ENCODE results near the gene GOLGA6L10.
"Not testable (repeated sequence)": the region's sequence is repeated elsewhere in the genome, so short reads cannot be mapped to it uniquely, and the experiment has no call there.

- TF ChIP-seq, protein P1, sequence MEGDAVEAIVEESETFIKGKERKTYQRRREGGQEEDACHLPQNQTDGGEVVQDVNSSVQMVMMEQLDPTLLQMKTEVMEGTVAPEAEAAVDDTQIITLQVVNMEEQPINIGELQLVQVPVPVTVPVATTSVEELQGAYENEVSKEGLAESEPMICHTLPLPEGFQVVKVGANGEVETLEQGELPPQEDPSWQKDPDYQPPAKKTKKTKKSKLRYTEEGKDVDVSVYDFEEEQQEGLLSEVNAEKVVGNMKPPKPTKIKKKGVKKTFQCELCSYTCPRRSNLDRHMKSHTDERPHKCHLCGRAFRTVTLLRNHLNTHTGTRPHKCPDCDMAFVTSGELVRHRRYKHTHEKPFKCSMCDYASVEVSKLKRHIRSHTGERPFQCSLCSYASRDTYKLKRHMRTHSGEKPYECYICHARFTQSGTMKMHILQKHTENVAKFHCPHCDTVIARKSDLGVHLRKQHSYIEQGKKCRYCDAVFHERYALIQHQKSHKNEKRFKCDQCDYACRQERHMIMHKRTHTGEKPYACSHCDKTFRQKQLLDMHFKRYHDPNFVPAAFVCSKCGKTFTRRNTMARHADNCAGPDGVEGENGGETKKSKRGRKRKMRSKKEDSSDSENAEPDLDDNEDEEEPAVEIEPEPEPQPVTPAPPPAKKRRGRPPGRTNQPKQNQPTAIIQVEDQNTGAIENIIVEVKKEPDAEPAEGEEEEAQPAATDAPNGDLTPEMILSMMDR (IDR thresholded peaks at IDR 0.05): not testable (repeated sequence)
- not testable (repeated sequence) for TF ChIP-seq POLR2A (IDR thresholded peaks at IDR 0.05); POLR2AphosphoS5 (IDR thresholded peaks at IDR 0.05; ENCODE audit: insufficient read depth in 1 of 2, low read depth in 1 of 2)
Observed at GRCh38 chr15:82335006-82335405, 14.3 kb downstream of the GOLGA6L10 start.

Measured in vagina (tissue), 2 donors.